ENCODE data around the gene ARHGAP26.

The ARHGAP26 gene

GRCh38 chr5:143053780-143054179 lies 283.6 kb downstream of the ARHGAP26 start:
- DNase-seq = no peak

GRCh38 chr5:143054480-143054941 lies 284.3 kb downstream of the ARHGAP26 start:
- peak; percentile 19 to 49 for DNase-seq

- DNase-seq = no peak
Observed at GRCh38 chr5:143055596-143056338, 285.6 kb downstream of the ARHGAP26 start.

- no peak for DNase-seq
Observed at GRCh38 chr5:143056339-143056704, 286.1 kb downstream of the ARHGAP26 start.

GRCh38 chr5:143056792-143057579 lies 286.8 kb downstream of the ARHGAP26 start:
- DNase-seq = no peak

GRCh38 chr5:143057580-143057999 lies 287.4 kb downstream of the ARHGAP26 start:
- no peak for DNase-seq

- no peak for DNase-seq
Observed at GRCh38 chr5:143059355-143059754, 289.2 kb downstream of the ARHGAP26 start.

- DNase-seq = no peak
Observed at GRCh38 chr5:143059976-143060765, 290.0 kb downstream of the ARHGAP26 start.

GRCh38 chr5:143061161-143061945 lies 291.2 kb downstream of the ARHGAP26 start:
- no peak for DNase-seq

GRCh38 chr5:143062379-143062778 lies 292.2 kb downstream of the ARHGAP26 start:
- DNase-seq = no peak

- DNase-seq = no peak
Observed at GRCh38 chr5:143063175-143063970, 293.2 kb downstream of the ARHGAP26 start.

- DNase-seq = no peak
Observed at GRCh38 chr5:143064218-143064641, 294.1 kb downstream of the ARHGAP26 start.

- DNase-seq = no peak
Observed at GRCh38 chr5:143064676-143065075, 294.5 kb downstream of the ARHGAP26 start.

GRCh38 chr5:143065185-143065965 lies 295.2 kb downstream of the ARHGAP26 start:
- no peak for DNase-seq

- no peak for DNase-seq
Observed at GRCh38 chr5:143065996-143066522, 295.9 kb downstream of the ARHGAP26 start.

GRCh38 chr5:143066556-143067281 lies 296.5 kb downstream of the ARHGAP26 start:
- DNase-seq = peak; percentile 31 to 40

GRCh38 chr5:143068712-143069111 lies 298.5 kb downstream of the ARHGAP26 start:
- DNase-seq = no peak

GRCh38 chr5:143071927-143072326 lies 301.8 kb downstream of the ARHGAP26 start:
- DNase-seq = no peak

GRCh38 chr5:143072734-143073133 lies 302.6 kb downstream of the ARHGAP26 start:
- DNase-seq = no peak

GRCh38 chr5:143073766-143074165 lies 303.6 kb downstream of the ARHGAP26 start:
- DNase-seq = no peak
